GM21576 (cell line): ENCODE measurements around the gene MAD1L1.

Experiments used
- ATAC-seq: cut with Tn5 transposase; IDR thresholded peaks from one replicate; pipeline ENCODE4 v1.9.1; 2021; ENCODE audit warnings: mild to moderate bottlenecking, moderate library complexity; ENCODE audit not compliant: unreplicated experiment

MAD1L1 gene

GRCh38 chr7:2108071-2108455, 124.7 kb downstream of the MAD1L1 start:
- no peak for ATAC-seq

GRCh38 chr7:2107386-2108070, 125.2 kb downstream of the MAD1L1 start:
- no peak for ATAC-seq

GRCh38 chr7:2106924-2107323, 125.8 kb downstream of the MAD1L1 start:
- no peak for ATAC-seq

GRCh38 chr7:2106440-2106839, 126.3 kb downstream of the MAD1L1 start:
- no peak for ATAC-seq

GRCh38 chr7:2105917-2106316, 126.8 kb downstream of the MAD1L1 start:
- ATAC-seq: no peak

GRCh38 chr7:2105280-2105679, 127.5 kb downstream of the MAD1L1 start:
- no peak for ATAC-seq

- no peak for ATAC-seq
These were observed 128.0 kb downstream of the MAD1L1 start for GRCh38 chr7:2104716-2105115.

- no peak for ATAC-seq
These were observed 128.5 kb downstream of the MAD1L1 start for GRCh38 chr7:2104107-2104710.

- ATAC-seq: no peak
These were observed 129.5 kb downstream of the MAD1L1 start for GRCh38 chr7:2103071-2103898.

- ATAC-seq: no peak
These were observed 130.4 kb downstream of the MAD1L1 start for GRCh38 chr7:2102375-2102723.

- no peak for ATAC-seq
These were observed 130.9 kb downstream of the MAD1L1 start for GRCh38 chr7:2101630-2102374.

- ATAC-seq: no peak
These were observed 132.2 kb downstream of the MAD1L1 start for GRCh38 chr7:2100278-2101208.

GRCh38 chr7:2099048-2099957, 133.4 kb downstream of the MAD1L1 start:
- no peak for ATAC-seq

GRCh38 chr7:2098496-2098895, 134.2 kb downstream of the MAD1L1 start:
- no peak for ATAC-seq

GRCh38 chr7:2098056-2098455, 134.7 kb downstream of the MAD1L1 start:
- no peak for ATAC-seq

GRCh38 chr7:2097492-2097891, 135.3 kb downstream of the MAD1L1 start:
- no peak for ATAC-seq

- ATAC-seq: no peak
These were observed 135.9 kb downstream of the MAD1L1 start for GRCh38 chr7:2096692-2097387.

GRCh38 chr7:2095436-2095835, 137.3 kb downstream of the MAD1L1 start:
- no peak for ATAC-seq
